Measurements from ENCODE around the gene MAGI3.
"Not testable (repeated sequence)": the region's sequence is repeated elsewhere in the genome, so short reads cannot be mapped to it uniquely, and the experiment has no call there.

The MAGI3 gene

GRCh38 chr1:113401067-113401466, 10.8 kb downstream of the MAGI3 start:
- DNase-seq = no peak

DNA sequence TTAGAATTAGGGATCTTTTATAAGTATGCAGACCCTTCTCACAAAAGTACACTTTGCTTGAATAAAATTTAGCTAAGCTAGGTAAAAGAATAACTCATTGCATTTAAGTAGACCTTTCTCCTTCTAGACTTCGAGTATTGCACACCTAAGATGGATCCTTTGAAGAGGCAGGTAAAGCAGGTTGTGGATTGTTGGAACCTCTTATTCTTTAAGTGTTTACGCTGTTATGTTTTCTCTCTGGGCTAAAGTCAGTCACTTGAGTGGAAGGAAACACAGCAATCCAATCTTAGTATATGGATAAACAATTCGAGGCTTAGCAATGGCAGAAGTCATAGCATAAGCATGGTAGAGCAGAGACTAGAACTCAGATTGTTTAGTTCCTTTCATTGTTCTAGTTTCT, 11.4 kb downstream of the MAGI3 start:
- DNase-seq = no peak

DNA sequence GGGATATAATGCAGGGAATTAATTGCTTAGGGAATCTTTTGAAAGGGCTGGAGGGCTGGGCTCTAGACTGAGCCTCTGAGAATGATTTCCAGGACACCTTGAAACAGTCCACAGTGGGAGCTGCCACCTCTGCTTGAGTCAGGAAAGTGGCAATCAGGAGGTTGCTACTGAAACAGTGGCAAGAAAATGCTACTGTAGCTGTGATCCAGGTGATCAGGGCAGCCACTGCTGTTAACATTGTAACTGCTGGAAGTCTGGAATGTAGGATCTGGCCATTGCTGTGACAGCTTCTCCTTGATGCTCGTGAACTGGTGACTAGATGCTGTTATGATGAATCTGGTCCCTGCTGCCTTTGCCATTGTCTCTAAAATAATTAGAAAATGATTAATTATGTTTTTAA, 12.8 kb downstream of the MAGI3 start:
- DNase-seq = no peak

DNA sequence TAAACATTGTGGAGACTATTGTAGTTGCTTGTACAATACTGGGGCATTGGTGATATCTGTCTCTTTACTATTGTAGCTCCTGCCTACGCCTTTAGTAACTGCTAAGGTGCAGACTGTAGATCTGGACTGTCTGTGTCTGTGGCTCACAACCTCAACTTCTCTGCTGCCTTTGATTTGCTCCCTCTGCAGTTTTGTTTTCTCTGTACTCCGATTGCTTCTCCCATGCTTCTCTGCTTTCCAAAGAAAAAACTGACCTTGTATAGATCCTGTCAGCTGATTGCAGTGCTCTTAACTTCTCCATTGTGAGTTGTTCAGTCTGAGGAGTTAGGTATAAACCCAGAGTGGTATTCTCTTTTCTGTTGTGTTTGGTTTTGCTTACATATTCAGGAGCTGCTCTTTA, 15.3 kb downstream of the MAGI3 start:
- no peak for DNase-seq

DNA sequence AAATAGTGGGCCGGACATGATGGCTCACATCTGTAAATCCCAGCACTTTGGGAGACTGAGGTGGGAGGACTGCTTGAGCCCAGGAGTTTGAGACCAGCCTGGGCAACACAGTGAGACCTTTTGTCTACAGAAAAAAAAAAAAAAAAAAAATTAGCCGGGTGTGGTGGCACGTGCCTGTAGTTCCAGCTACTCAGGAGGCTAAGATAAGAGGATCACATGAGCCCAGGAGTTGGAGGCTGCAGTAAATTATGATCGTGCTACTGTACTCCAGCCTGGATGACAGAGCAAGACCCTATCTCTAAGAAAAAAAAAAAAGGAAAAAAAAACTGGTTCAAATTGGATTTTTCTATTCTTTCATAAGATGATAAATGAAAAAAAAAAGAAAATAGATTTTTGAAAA, 15.8 kb downstream of the MAGI3 start:
- DNase-seq = not testable (repeated sequence)

- DNase-seq = no peak
Observed at GRCh38 chr1:113409363-113409762, 19.0 kb downstream of the MAGI3 start.

- not testable (repeated sequence) for DNase-seq
Observed at GRCh38 chr1:113412020-113412419, 21.7 kb downstream of the MAGI3 start.

DNA sequence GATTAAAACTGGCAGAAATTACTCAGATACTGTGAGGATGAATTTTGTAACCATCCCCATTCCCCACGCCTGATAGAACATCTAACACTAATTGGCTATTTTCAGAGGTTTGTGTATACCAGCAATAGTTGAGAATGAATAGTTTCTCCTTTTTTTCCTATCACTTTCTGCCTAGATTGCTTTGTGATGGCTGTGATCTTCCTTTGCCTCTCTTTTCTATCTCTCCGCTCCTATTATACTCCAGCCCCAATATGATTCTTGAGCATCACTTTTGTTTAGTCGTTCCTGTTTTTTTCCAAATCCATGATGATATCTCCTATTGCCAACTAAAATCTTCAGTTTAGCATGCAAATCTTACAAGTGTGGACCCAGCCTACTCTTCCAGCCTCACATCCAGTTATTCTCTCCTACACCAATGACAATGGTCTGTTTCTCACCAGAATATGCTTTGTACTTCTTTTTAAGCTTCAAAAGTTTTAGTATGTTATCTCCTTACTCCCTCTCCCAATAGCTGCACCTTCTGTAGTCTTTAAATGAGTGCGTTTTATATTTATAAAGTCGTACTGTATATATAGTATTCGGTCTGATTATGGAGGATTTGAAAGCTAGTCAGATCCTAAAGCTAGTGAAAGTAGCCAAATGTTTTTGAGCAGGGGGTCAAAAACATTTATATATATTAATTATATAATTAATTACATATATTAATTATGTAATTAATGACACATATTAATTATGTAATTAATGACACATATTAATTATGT, 25.2 kb downstream of the MAGI3 start:
- DNase-seq = no peak

DNA sequence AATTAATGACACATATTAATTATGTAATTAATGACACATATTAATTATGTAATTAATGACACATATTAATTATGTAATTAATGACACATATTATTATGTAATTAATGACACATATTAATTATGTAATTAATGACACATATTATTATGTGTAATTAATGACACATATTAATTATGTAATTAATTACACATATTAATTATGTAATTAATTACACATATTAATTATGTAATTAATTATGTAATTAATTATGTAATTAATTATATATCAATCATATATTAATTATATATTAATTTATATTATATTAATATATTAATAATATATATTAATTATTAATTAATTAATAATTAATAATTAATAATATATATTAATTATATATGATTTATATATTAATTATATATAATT, 25.8 kb downstream of the MAGI3 start:
- DNase-seq = not testable (repeated sequence)

DNA sequence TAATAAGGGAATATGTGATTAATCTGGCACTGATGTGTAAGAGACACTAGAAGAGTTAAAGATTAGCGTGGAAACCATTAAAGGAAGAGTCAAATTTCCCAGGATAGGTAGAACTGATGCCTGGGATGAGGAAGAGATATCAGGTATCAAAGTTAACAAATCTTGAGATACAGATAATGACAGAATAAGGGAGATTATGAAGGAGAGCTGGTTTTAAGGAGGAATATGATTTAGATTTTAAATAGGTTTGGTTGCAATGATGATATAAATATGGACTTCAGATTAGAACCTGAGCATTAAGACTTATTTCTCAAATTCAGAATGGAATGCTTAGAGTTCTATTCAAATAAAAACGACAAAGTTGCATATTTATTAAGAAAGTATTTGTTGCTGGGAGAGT, 26.2 kb downstream of the MAGI3 start:
- no peak for DNase-seq

GRCh38 chr1:113422315-113423068, 32.2 kb downstream of the MAGI3 start:
- DNase-seq = no peak

- no peak for DNase-seq
Observed at GRCh38 chr1:113423826-113424225, 33.5 kb downstream of the MAGI3 start.

DNA sequence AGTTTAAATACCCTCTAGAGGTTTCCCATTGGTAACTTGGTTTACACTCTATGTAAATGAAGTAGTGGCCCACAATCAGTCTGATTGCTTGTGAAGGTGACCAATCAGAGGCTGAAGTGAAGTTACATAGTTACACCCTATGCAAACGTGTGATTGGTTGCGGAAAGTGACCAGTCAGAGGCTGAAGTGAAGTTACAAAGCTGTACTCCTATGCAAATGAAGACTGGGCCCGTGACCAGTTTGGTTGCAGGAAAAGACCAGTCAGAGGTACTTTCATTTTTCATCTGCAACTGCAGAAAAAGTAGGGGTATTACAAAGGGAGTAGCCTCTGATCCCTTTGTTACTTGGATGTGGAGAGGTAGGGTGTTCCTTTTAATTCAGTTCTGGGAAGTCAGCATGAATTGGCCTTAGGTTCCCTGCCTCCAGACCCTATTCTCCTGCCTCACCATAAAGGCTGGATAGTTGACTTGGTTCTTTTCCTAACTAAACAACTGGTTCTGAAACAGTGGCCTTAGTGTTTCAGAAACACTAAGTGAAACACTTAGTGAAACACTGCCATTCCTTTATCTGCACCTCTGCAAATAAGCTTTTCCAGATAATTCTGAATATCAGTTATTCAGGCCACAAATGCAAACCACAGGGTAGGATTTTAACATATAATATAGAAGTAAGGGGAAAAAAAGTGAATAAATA, 39.3 kb downstream of the MAGI3 start:
- no peak for DNase-seq

DNA sequence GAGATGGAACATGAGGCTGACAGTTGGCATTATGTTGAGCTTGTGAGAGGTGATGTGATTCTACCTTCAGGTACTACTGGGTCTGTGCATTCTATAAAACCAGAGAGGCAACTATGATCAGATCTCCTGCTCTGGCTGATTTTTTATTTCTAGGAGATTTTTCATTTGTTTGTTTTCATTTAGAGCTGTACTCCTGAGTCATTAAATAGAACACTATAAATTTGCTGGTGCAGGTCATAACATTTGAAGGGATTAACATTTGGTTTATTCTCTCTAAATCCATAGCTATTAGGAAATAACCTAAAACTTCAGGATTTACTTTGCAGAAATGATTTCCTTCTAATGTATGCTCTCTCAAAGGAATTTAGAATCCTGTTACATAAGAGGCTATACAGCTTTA, 42.9 kb downstream of the MAGI3 start:
- DNase-seq = no peak

- no peak for DNase-seq
Observed at GRCh38 chr1:113434081-113434873, 44.0 kb downstream of the MAGI3 start.

- DNase-seq = no peak
Observed at GRCh38 chr1:113434874-113435175, 44.5 kb downstream of the MAGI3 start.

GRCh38 chr1:113437554-113438341, 47.4 kb downstream of the MAGI3 start:
- no peak for DNase-seq

GRCh38 chr1:113438505-113439276, 48.4 kb downstream of the MAGI3 start:
- DNase-seq = no peak

DNA sequence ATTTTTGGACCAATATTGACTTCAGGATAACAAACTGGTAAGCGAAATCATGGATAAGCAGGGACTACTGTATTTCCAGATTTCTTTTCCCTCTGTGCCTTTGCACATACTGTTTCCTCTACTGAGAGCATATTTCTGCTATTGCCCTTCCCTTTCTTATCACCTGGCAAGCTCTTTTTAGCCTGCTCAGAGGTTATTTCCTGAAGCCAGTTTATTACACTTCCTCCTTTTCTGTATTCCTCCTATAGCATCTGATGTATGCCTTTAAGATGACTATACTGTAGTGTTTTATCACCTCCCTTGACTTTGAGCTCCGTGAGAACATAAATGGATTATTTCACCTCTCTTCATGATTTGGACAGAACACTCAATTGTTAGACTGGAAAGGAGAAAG, 49.0 kb downstream of the MAGI3 start:
- no peak for DNase-seq

DNA sequence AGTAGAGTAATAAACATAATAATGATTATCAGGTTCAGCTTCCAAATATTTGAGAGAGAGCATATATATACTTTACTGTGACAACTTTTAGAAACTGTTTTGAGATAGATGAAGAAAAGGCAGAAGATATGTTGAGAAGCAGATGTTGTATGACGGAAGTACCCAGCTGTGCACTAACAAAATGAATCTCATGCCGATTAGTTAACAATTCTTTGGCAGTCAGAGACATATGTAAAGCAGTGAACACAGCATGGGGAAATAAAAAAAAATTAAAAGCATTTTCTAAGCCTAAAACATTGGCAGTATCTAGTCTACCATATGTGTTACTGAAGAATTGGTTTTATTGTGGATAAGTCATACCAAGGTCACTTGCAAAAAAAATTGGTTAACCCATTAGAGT, 51.8 kb downstream of the MAGI3 start:
- DNase-seq = no peak

DNA sequence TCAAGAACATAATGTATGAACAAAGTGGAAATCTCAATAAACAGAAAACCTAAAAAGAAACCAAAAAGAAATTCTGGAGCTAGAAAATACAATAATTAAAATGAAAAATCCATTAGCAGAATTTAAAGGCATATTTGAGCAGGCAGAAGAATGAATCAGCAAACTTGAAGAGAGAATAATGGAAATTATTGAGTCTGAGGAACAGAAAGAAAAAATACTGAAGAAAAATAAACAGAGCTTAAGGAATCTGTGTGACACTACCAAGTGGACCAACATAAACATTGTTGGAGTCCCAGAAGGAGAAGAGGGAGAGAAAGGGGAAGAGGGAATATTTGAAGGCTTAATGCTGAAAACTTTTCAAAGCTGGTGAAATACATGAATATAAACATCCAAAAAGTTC, 54.5 kb downstream of the MAGI3 start:
- no peak for DNase-seq

GRCh38 chr1:113451710-113452109, 61.4 kb downstream of the MAGI3 start:
- DNase-seq = no peak
